Activated T-cell treated with anti-CD3 and anti-CD28 coated beads, Interleukin-2, amount 50 U/mL, for 72 hours (primary cell): ENCODE measurements around the gene RNPS1. TPM values are rescaled to one million over a fixed set of nuclear protein-coding genes. Genes with fewer than 3 reads are reported as not detected.

ENCODE experiments used
- ATAC-seq, 2 donors: fragments of 150-1000 bp; cut with Tn5 transposase; replicated peaks in 1 of 2; 2 replicates each; pipeline ENCODE4 v1.10.0; 2021; ENCODE audit warnings: moderate library complexity in 2 of 2, mild to moderate bottlenecking in 1 of 2
- DNase-seq, 2 donors: peaks; one replicate each; pipeline ENCODE4 v3.0.0; 2021 to 2022; ENCODE audit warnings: mixed read lengths in 1 of 2
- H3K27ac Mint-ChIP-seq: one replicate; pipeline ENCODE4 v1.8.0; 2022; ENCODE audit warnings: mild to moderate bottlenecking, moderate library complexity, mixed read lengths
- H3K27me3 Mint-ChIP-seq: one replicate; pipeline ENCODE4 v1.8.0; 2022; ENCODE audit warnings: low read depth, mixed read lengths
- H3K36me3 Mint-ChIP-seq, 2 donors: one replicate each; pipeline ENCODE4 v1.8.0; 2022; ENCODE audit warnings: mixed read lengths in 2 of 2, mild to moderate bottlenecking in 1 of 2; ENCODE audit not compliant: insufficient read depth in 2 of 2
- H3K4me1 Mint-ChIP-seq: one replicate; pipeline ENCODE4 v1.8.0; 2022; ENCODE audit warnings: low read depth, mixed read lengths
- H3K4me3 Mint-ChIP-seq, 2 donors: one replicate each; pipeline ENCODE4 v1.8.0; 2022; ENCODE audit warnings: mild to moderate bottlenecking in 2 of 2, mixed read lengths in 2 of 2, moderate library complexity in 2 of 2
- H3K9me3 Mint-ChIP-seq, 2 donors: one replicate each; pipeline ENCODE4 v1.8.0; 2022; ENCODE audit warnings: mixed read lengths in 2 of 2
- total RNA-seq, 2 donors: library from RNA; stranded (reverse); gene quantifications; one replicate each; pipeline ENCODE4 v1.2.3, GENCODE V29; 2022

RNPS1 gene
- total RNA-seq, 2 donors from 2014 or later = 336 to 361 TPM

DNA sequence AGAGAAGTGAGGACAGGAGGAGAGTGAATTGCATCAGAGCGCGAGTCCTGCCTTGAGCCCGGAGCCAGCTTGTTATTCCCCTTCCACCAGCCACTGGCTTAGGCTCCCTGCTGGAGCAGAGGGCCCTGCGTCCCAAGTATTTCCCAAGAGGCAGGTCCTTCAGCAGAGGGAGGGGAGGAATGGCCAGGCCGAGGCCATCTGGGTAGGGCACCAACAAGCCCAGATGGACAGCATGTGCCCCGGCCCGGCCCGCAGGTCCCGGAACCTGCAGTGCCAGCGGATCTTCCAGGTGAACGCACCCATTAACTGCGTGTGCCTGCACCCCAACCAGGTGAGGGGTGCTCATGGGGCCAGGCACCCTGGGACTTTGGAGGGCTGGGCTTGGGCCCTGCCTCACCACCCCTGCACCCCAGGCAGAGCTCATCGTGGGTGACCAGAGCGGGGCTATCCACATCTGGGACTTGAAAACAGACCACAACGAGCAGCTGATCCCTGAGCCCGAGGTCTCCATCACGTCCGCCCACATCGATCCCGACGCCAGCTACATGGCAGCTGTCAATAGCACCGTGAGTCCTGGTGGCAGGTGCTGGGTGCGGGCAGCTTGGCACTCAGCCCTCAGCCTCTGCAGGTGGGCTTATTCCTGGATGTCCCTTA is 61.0 kb downstream of the RNPS1 start:
- DNase-seq = no peak
- peaks cover 2 to 7% of the 10 kb centered on the region in 2 donors for H3K36me3 Mint-ChIP-seq
- H3K4me3 Mint-ChIP-seq = peak overlapping the region; percentile 84 to 89
- no peaks in the 10 kb centered on the region for H3K27me3 Mint-ChIP-seq
- H3K9me3 Mint-ChIP-seq = no peaks in the 10 kb centered on the region
- peak overlapping the region; percentile 68 for H3K27ac Mint-ChIP-seq
- ATAC-seq = no peak
- H3K4me1 Mint-ChIP-seq = peaks cover 27% of the 10 kb centered on the region

DNA sequence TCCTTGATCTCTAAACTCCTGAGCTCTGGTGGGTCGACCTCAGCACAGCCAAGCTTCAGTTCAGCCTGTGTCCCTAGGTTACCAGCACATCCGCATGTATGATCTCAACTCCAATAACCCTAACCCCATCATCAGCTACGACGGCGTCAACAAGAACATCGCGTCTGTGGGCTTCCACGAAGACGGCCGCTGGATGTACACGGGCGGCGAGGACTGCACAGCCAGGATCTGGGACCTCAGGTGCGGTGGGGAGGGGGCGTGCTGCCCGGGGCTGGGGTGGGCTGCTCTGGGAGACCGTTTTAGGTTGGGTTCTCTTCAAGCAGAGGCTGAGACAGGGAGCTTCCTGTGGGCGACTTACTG is 61.5 kb downstream of the RNPS1 start:
- Mint-ChIP-seq H3K27me3 (no peaks in the 10 kb centered on the region), H3K9me3 (no peaks in the 10 kb centered on the region), H3K36me3 (peaks cover 2 to 6% of the 10 kb centered on the region in 2 donors), H3K27ac (peak overlapping the region; percentile 68), H3K4me1 (peaks cover 23% of the 10 kb centered on the region), H3K4me3 (peak overlapping the region; percentile 84 to 89)
- ATAC-seq (no peak), DNase-seq (no peak)

DNA sequence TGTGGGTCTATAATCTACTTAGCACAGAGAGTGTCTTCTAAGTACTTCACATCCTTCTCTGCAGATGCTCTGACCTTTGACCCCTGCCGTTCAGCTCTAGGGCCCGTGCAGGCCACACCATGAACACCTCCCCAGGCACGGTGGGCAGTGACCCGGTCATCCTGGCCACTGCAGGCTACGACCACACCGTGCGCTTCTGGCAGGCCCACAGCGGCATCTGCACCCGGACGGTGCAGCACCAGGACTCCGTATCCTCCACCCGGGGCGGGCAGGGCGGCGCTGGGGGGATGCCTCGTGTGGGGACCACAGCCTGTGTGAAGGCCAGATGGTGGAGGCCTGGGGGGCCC is 62.0 kb downstream of the RNPS1 start:
- H3K27me3 Mint-ChIP-seq = no peaks in the 10 kb centered on the region
- peaks cover 2 to 6% of the 10 kb centered on the region in 2 donors for H3K36me3 Mint-ChIP-seq
- H3K9me3 Mint-ChIP-seq = no peaks in the 10 kb centered on the region
- peak overlapping the region; percentile 68 for H3K27ac Mint-ChIP-seq
- no peak for DNase-seq
- no peak for ATAC-seq
- peaks cover 23% of the 10 kb centered on the region for H3K4me1 Mint-ChIP-seq
- peak overlapping the region; percentile 84 to 89 for H3K4me3 Mint-ChIP-seq

DNA sequence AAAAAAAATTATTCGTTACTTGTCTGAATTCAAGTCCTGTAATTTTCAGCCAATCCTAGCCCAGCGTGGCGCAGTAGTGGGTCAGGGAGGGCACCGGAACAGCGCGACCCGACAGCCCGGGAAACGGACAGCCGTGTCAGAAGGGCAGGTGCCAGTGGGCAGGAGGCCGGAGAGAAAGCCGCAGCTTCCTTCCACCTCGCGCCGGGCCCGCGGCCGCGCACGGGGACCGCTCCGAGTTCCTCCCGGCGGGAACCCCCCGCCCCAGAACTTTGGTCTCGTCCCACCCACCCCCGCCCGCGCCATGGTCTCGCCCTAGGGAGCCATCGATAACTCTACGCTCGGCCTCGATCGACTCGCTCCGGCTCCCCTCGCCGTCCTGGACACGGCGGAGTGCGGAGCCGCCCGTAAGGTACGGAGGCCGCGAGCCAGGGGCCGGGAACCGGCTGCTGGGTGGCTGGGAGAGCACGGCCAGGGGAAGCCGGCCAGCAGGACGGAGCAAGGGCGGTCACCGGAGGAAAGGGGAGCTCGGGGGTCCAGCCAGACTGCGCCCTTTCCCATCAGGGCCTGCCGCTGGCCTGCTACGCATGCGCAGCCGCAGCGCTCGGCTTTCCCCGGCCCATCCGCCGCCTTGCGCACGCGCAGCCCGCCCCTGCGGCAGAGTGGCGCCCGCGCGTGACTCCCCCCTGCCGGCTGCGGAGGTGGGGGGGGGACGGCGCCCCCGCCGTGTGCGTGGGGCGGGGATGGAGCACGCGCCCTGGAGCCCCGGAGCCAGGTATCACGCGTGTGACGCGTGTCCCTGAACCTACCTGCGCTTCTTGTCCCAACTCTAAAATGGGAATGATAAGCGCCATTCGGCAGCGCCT is 62.6 kb downstream of the RNPS1 start, which contains the start of gene MLST8:
Gene MLST8, plus strand, starts transcription at position 351 of the 863 bp plus-strand sequence. CDS start 632 bp downstream, outside the sequence.
- DNase-seq (peak; percentile 88 to 92), ATAC-seq (peak; percentile 85 to 86)
- Mint-ChIP-seq H3K4me1 (peaks cover 23% of the 10 kb centered on the region), H3K4me3 (peak within 1 kb of the TSS; percentile 84 to 89), H3K27me3 (no peaks in the 10 kb centered on the region), H3K27ac (peak within 1 kb of the TSS; percentile 80), H3K9me3 (no peaks in the 10 kb centered on the region), H3K36me3 (peaks cover 2 to 6% of the 10 kb centered on the region in 2 donors)

DNA sequence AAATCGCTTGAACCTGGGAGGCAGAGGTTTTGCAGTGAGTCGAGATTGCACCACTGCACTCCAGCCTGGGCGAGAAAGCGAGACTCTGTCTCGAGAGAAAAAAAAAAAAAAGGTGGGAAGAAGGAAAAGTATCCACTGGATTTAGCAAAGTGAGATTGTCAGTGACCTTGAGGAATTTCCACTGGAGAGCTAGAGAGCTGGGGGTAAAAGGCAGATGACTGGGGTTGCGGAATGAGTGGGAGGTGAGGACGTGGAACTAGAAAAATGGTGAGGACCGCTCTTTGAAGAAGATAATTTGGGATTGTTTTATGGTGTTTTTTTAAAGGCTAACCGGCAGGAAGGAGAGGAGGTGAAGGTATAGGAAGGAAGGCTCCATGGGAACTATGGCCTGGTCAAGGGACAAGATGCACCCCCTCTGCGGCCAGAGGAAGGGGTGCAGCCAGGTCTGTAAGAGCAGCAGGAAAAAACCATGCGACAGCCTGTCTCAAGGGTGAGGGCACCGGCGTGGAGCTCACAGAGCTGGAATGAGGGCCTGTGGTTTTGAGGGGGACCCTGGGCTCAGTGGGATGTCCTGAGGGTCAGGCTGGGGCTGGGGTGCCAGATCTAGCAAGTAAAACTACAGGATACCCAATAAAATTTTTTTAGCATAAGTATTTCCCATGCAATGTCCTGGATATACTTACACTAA is 63.4 kb downstream of the RNPS1 start:
- H3K27ac Mint-ChIP-seq = peak overlapping the region; percentile 72
- no peaks in the 10 kb centered on the region for H3K27me3 Mint-ChIP-seq
- H3K9me3 Mint-ChIP-seq = no peaks in the 10 kb centered on the region
- ATAC-seq (peak; percentile 3 to 5), DNase-seq (no peak)
- H3K36me3 Mint-ChIP-seq = peaks cover 2 to 6% of the 10 kb centered on the region in 2 donors
- peak overlapping the region; percentile 74 to 89 for H3K4me3 Mint-ChIP-seq
- H3K4me1 Mint-ChIP-seq = peaks cover 23% of the 10 kb centered on the region

Other genes with a start within 250 kb of the RNPS1 start
- 1 to 10 TPM; 1.5 to 1.9 TPM for gene NPW, start 248.3 kb downstream of the RNPS1 start, total RNA-seq
- 1 to 10 TPM; 2.2 to 3.0 TPM for gene NHERF2, start 241.2 kb downstream of the RNPS1 start, total RNA-seq
- 10 to 100 TPM; 13.2 to 21.0 TPM for gene NTHL1, start 220.3 kb downstream of the RNPS1 start, total RNA-seq
- gene TSC2, start 220.1 kb downstream of the RNPS1 start, total RNA-seq = 10 to 100 TPM; 96.6 to 98.4 TPM
- gene PKD1, start 132.2 kb downstream of the RNPS1 start, total RNA-seq = 10 to 100 TPM; 90.2 to 95.7 TPM
- gene RAB26, start 119.5 kb downstream of the RNPS1 start, total RNA-seq = 1 to 10 TPM in 1 of 2 donors, under 1 TPM in 1; 0.82 to 2.0 TPM
- gene TRAF7, start 112.3 kb downstream of the RNPS1 start, total RNA-seq = 10 to 100 TPM; 66.4 to 72.9 TPM
- 1 to 10 TPM in 1 of 2 donors, under 1 TPM in 1; 0.89 to 2.1 TPM for gene CASKIN1, start 71.5 kb downstream of the RNPS1 start, total RNA-seq
- 10 to 100 TPM; 54.9 to 65.6 TPM for gene MLST8, start 62.7 kb downstream of the RNPS1 start, total RNA-seq
- gene BRICD5, start 57.3 kb downstream of the RNPS1 start, total RNA-seq = 10 to 100 TPM; 12.8 to 14.4 TPM
- 10 to 100 TPM; 12.1 to 12.6 TPM for gene PGP, start 53.3 kb downstream of the RNPS1 start, total RNA-seq
- gene E4F1, start 44.5 kb downstream of the RNPS1 start, total RNA-seq = 10 to 100 TPM; 22.1 to 24.3 TPM
- gene DNASE1L2, start 31.7 kb downstream of the RNPS1 start, total RNA-seq = 1 to 10 TPM; 1.1 TPM
- 100 to 1,000 TPM; 101 to 102 TPM for gene ECI1, start 16.5 kb downstream of the RNPS1 start, total RNA-seq
- gene ABCA3, start 72.6 kb upstream of the RNPS1 start, total RNA-seq = 10 to 100 TPM; 13.7 to 14.6 TPM
- gene CCNF, start 161.3 kb upstream of the RNPS1 start, total RNA-seq = 10 to 100 TPM; 49.2 to 68.6 TPM
- 10 to 100 TPM; 23.0 to 32.7 TPM for gene TEDC2, start 192.0 kb upstream of the RNPS1 start, total RNA-seq
- not detected for gene NTN3, start 203.2 kb upstream of the RNPS1 start, total RNA-seq
- 10 to 100 TPM; 13.6 to 20.4 TPM for gene TBC1D24, start 207.0 kb upstream of the RNPS1 start, total RNA-seq
- 10 to 100 TPM; 94.2 to 94.8 TPM for gene ATP6V0C, start 245.8 kb upstream of the RNPS1 start, total RNA-seq